ENCODE results near the gene ANKRD13D. TPM values are rescaled to one million over a fixed set of nuclear protein-coding genes. Genes with fewer than 3 reads are reported as not detected.

Gene ANKRD13D
- total and polyA plus RNA-seq, 2 of the 8 experiments (the other 6 are each of a cell fraction or from before 2014, with no cell fraction given): 24.9 to 26.5 TPM

- Histone ChIP-seq H3K14ac (ENCODE audit: insufficient read length) (no peak overlapping the region), H4K20me1 (replicated peaks in 1 of 2; ENCODE audit: control insufficient read depth in 1 of 2, insufficient read depth in 2 of 2, low read length in 2 of 2) (peaks cover 0 to 4% of the 10 kb centered on the region in 2 experiments), H3K79me1 (ENCODE audit: low read depth, low read length) (no peaks in the 10 kb centered on the region), H2AFZ (ENCODE audit: low read length) (no peak overlapping the region), H3K23me2 (ENCODE audit: low read depth, low read length) (no peaks in the 10 kb centered on the region; the same call in 1 of the 2 replicates), H3K56ac (replicated peaks; ENCODE audit: insufficient read length, low read depth, low read length) (no peak overlapping the region), H4K5ac (ENCODE audit: insufficient read length, low read depth, low read length) (no peak overlapping the region), H2BK15ac (ENCODE audit: low read length) (no peak overlapping the region), H3K18ac (ENCODE audit: extremely low read depth, low read length) (no peak overlapping the region), H3K4me2 (ENCODE audit: insufficient read depth in 1 of 2, low read depth in 2 of 2, low read length in 2 of 2) (no peak overlapping the region), H3K36me3 (ENCODE audit: control insufficient read depth in 2 of 4, insufficient read depth in 4 of 4, low read length in 3 of 4) (peaks cover 13 to 55% (median 38%) of the 10 kb centered on the region in 4 experiments), H3K4me3 (ENCODE audit: extremely low read depth in 1 of 4, insufficient read depth in 2 of 4, low read depth in 3 of 4, low read length in 4 of 4) (no peak overlapping the region), H3K27ac (ENCODE audit: low read depth, low read length) (no peak overlapping the region), H2AK5ac (ENCODE audit: low read depth, low read length) (no peak overlapping the region), H4K91ac (replicated peaks; ENCODE audit: insufficient read length, low read length) (no peak overlapping the region), H2BK120ac (replicated peaks; ENCODE audit: low read depth, low read length) (no peak overlapping the region), H3K4me1 (replicated peaks in 1 of 4; ENCODE audit: control insufficient read depth in 3 of 4, insufficient read depth in 4 of 4, low read length in 3 of 4) (peaks cover 0 to 14% (median 11%) of the 10 kb centered on the region in 4 experiments; a peak in 6 of 7 replicates), H3K9ac (replicated peaks in 1 of 4; ENCODE audit: extremely low read depth in 1 of 4, low read depth in 3 of 4, low read length in 3 of 4) (no peak overlapping the region), H2BK20ac (ENCODE audit: low read length) (no peak overlapping the region), H2BK5ac (ENCODE audit: low read depth, low read length) (no peak overlapping the region), H4K8ac (ENCODE audit: extremely low read depth, insufficient read depth, low read length) (no peak overlapping the region; the same call in 1 of the 2 replicates), H3K27me3 (replicated peaks in 1 of 4; ENCODE audit: control insufficient read depth in 3 of 4, extremely low read depth in 1 of 4, insufficient read depth in 3 of 4, low read length in 3 of 4) (no peaks in the 10 kb centered on the region), H3K4ac (replicated peaks; ENCODE audit: insufficient read length, low read depth, low read length) (no peak overlapping the region), H3K9me3 (ENCODE audit: insufficient read depth in 2 of 2, low read depth in 1 of 2, low read length in 1 of 2) (no peaks in the 10 kb centered on the region), H3K79me2 (ENCODE audit: control insufficient read depth in 1 of 2, insufficient read depth in 2 of 2, low read length in 2 of 2) (peaks cover 0 to 2% of the 10 kb centered on the region in 2 experiments; a peak in 1 of 4 replicates), H2BK12ac (ENCODE audit: low read depth, low read length) (no peak overlapping the region), H3K23ac (ENCODE audit: insufficient read length) (no peak overlapping the region)
- ChIA-PET POLR2A (ENCODE audit: partially characterized antibody) (interaction anchor here (2.1 kb wide), 1 partner anchor 12 kb away, joined by 5 read pairs; no protein-coding TSS in a partner anchor), CTCF (ENCODE audit: partially characterized antibody) (interaction anchor here (0.6 to 3.6 kb wide), 4 partner anchors 19 to 208 kb away, joined by 3 to 19 read pairs (median 5); no protein-coding TSS in a partner anchor)
- DNase-seq (ENCODE audit: low read depth in 1 of 2, low spot score in 2 of 2): no peak
- no peak for FAIRE-seq
- WGBS, 2 experiments (ENCODE audit: extremely low coverage in 1 of 2, insufficient coverage in 1 of 2, insufficient read length in 1 of 2, insufficient replicate concordance in 2 of 2, low coverage in 1 of 2, low lambda C conversion rate in 2 of 2, missing lambda C conversion rate in 1 of 2): 96% methylated on average over 22 of the region's 27 CpGs; no CpG with 5 or more reads in 1 of the 2 experiments
- TF ChIP-seq PHF8 (conservative IDR thresholded peaks at IDR 0.05; ENCODE audit: low read depth, low read length): no peak
- TF ChIP-seq SIX5 (IDR thresholded peaks at IDR 0.05; ENCODE audit: low read depth, low read length): no peak
- no peak for TF ChIP-seq TAF1 (IDR thresholded peaks at IDR 0.05; ENCODE audit: low read depth, low read length)
- TF ChIP-seq POLR2A (IDR thresholded peaks at IDR 0.05; ENCODE audit: control extremely low read depth in 1 of 2, low read depth in 2 of 2, low read length in 2 of 2): no peak
- TF ChIP-seq USF2 (IDR thresholded peaks at IDR 0.05; ENCODE audit: low read length): no peak
Observed at GRCh38 chr11:67281552-67282150, 7.5 kb upstream of the ANKRD13D start.
